IgD-negative memory B cell (primary cell): Measurements from ENCODE around the gene SLIT3. TPM values are rescaled to one million over a fixed set of nuclear protein-coding genes. Genes with fewer than 3 reads are reported as not detected.

Experiments used
- H3K27ac Mint-ChIP-seq, 3 donors: one replicate each; pipeline ENCODE4 v1.8.0; 2020 to 2022; ENCODE audit warnings: mild to moderate bottlenecking in 3 of 3, mixed read lengths in 3 of 3, moderate library complexity in 1 of 3
- H3K27me3 Mint-ChIP-seq: one replicate; pipeline ENCODE4 v1.8.0; 2021; ENCODE audit warnings: mixed read lengths
- H3K36me3 Mint-ChIP-seq: one replicate; pipeline ENCODE4 v1.8.0; 2020; ENCODE audit warnings: mild to moderate bottlenecking, mixed read lengths
- H3K4me1 Mint-ChIP-seq, 3 donors: one replicate each; pipeline ENCODE4 v1.8.0; 2020 to 2022; ENCODE audit warnings: mixed read lengths in 3 of 3, mild to moderate bottlenecking in 1 of 3
- H3K4me3 Mint-ChIP-seq, 4 donors: one replicate each; pipeline ENCODE4 v1.8.0; 2020 to 2022; ENCODE audit warnings: mild to moderate bottlenecking in 4 of 4, mixed read lengths in 4 of 4, moderate library complexity in 3 of 4
- H3K9me3 Mint-ChIP-seq, 3 donors: one replicate each; pipeline ENCODE4 v1.8.0; 2020 to 2021; ENCODE audit warnings: mixed read lengths in 3 of 3, mild to moderate bottlenecking in 1 of 3
- polyA plus RNA-seq: library from polyadenylated mRNA; unstranded; fragments of 300-500 nt; fragmentation: Illumina TruSeq; gene quantifications from one replicate; pipeline ENCODE4 v1.2.3, GENCODE V29; 2021

SLIT3 gene
- polyA plus RNA-seq, 1 donor from 2014 or later = not detected

- no peaks in the 10 kb centered on the region for H3K9me3 Mint-ChIP-seq
- peaks cover 2% of the 10 kb centered on the region for H3K36me3 Mint-ChIP-seq
- peak overlapping the region in 1 of 4 donors; percentile 54 for H3K4me3 Mint-ChIP-seq
- peaks cover 2% of the 10 kb centered on the region for H3K27me3 Mint-ChIP-seq
- peaks cover 0 to 3% (median 0%) of the 10 kb centered on the region in 3 donors for H3K4me1 Mint-ChIP-seq
- no peak overlapping the region for H3K27ac Mint-ChIP-seq
Observed at GRCh38 chr5:168947212-168947868, 353.6 kb downstream of the SLIT3 start.

- Mint-ChIP-seq H3K4me1 (peaks cover 0 to 3% (median 0%) of the 10 kb centered on the region in 3 donors), H3K36me3 (no peaks in the 10 kb centered on the region), H3K27ac (no peak overlapping the region), H3K27me3 (peaks cover 2% of the 10 kb centered on the region), H3K9me3 (no peaks in the 10 kb centered on the region), H3K4me3 (no peak overlapping the region)
Observed at GRCh38 chr5:168946363-168946762, 354.6 kb downstream of the SLIT3 start.

- H3K4me3 Mint-ChIP-seq = no peak overlapping the region
- peaks cover 0 to 3% (median 0%) of the 10 kb centered on the region in 3 donors for H3K4me1 Mint-ChIP-seq
- H3K27me3 Mint-ChIP-seq = peaks cover 3% of the 10 kb centered on the region
- no peaks in the 10 kb centered on the region for H3K36me3 Mint-ChIP-seq
- H3K27ac Mint-ChIP-seq = no peak overlapping the region
- H3K9me3 Mint-ChIP-seq = no peaks in the 10 kb centered on the region
Observed at GRCh38 chr5:168944004-168944403, 356.9 kb downstream of the SLIT3 start.

- Mint-ChIP-seq H3K4me1 (peaks cover 0 to 3% (median 0%) of the 10 kb centered on the region in 3 donors), H3K27ac (no peak overlapping the region), H3K36me3 (no peaks in the 10 kb centered on the region), H3K9me3 (no peaks in the 10 kb centered on the region), H3K4me3 (no peak overlapping the region), H3K27me3 (peaks cover 3% of the 10 kb centered on the region)
Observed at GRCh38 chr5:168943091-168943884, 357.7 kb downstream of the SLIT3 start.

DNA sequence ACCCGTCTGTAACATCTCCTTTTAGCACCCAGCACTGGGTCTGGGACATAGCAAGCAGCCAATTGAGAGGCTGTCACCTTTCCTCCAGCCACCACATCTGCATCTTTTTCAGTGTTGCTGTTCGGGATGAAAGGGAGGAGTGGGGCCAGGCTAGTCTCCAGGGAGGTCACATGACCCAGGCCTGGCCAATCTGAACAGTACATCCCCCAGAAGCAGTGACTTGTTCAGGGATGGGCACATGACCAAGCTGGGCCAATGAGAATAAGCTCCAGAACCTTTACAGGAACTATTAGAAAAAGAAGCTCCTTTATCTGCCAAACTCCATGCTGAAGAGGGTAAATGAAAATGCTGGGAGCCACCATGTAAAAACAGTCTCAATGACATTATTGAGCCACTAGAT, 359.0 kb downstream of the SLIT3 start:
- peaks cover 0 to under 1% (median 0%) of the 10 kb centered on the region in 3 donors for H3K4me1 Mint-ChIP-seq
- H3K27ac Mint-ChIP-seq = no peak overlapping the region
- H3K27me3 Mint-ChIP-seq = peaks cover 1% of the 10 kb centered on the region
- H3K36me3 Mint-ChIP-seq = no peaks in the 10 kb centered on the region
- no peak overlapping the region for H3K4me3 Mint-ChIP-seq
- H3K9me3 Mint-ChIP-seq = no peaks in the 10 kb centered on the region

DNA sequence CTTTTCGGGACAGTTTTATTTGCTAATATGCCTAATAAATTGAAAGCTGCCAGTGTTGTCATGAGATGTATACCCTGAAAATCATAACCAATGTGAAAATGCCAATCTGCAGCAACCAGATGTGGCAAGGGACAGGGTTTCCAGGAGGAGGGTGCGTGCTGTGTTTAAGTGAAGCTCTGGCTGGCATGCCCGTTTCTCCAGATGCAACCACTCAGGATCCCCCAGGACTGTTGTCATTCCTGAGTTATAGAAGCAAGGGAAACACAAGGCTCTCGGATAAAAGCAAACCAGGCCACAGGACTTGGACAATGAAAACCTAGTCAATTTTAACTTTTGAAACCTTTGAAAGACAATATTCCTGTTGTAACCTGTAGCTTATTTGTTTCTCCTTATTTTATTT, 360.2 kb downstream of the SLIT3 start:
- no peaks in the 10 kb centered on the region for H3K4me1 Mint-ChIP-seq
- H3K27me3 Mint-ChIP-seq = peaks cover 1% of the 10 kb centered on the region
- H3K36me3 Mint-ChIP-seq = no peaks in the 10 kb centered on the region
- no peak overlapping the region for H3K4me3 Mint-ChIP-seq
- H3K9me3 Mint-ChIP-seq = no peaks in the 10 kb centered on the region
- H3K27ac Mint-ChIP-seq = no peak overlapping the region

DNA sequence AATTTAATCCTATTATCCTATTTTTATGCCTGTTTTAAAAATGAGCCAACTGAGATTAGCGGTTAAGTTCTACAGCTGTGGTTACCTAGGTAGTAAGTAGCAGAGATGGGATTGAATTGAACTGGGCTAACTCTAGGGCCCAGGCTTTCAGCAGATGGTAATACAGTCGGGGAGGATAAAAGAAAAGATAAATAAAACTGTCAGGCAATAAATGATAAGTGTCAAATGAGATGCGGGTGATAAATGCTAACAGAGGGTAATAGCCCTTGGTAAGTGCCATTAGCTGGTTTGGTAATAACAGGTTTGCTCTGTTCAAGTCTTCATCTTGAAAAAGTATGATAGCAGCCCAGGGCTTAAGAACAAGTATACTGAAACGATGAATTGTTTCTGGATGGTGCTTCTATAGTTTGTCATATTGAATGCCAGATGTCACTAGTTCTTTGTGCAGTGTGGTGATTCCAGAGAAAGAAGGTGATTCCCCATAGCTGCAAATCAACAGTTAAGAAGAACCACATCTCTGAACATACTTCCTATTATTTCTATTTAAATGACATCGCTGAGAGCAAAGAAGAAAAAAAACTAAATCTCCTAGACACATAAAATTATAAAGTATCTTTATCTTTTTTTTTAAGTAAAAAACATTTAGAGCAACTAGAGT, 360.9 kb downstream of the SLIT3 start:
- Mint-ChIP-seq H3K36me3 (no peaks in the 10 kb centered on the region), H3K27ac (no peak overlapping the region), H3K27me3 (peaks cover 1% of the 10 kb centered on the region), H3K4me3 (no peak overlapping the region), H3K4me1 (no peaks in the 10 kb centered on the region), H3K9me3 (no peaks in the 10 kb centered on the region)

DNA sequence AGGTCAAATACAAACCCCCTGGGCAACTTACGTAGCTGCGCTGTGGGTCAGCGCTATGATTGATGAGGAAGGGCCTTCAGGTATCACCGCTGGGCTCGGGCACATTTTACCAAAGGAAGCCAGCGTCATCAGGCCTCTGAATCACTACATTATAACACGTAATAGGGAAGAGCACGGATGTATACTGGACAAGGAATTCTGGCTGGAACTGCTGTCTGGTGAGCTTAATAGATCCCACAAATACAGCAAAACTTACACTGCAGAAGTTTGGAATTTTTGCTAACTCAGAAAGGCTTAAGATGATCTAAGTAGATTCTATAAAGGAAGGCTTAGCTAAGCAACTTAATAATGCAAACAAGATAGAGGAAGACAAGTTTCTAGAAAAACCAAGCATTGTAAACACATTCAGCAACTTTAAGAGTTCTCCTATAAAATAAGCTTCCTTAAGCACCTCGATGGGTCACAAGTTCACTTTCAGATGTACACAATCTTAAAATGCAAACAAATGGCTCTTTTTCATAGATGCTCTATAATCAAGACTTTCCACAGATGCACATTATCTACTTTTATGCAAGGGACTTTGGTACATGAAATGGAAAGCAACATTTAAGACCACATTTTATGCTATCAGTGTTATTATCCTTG, 361.7 kb downstream of the SLIT3 start:
- Mint-ChIP-seq H3K27me3 (peaks cover 1% of the 10 kb centered on the region), H3K9me3 (no peaks in the 10 kb centered on the region), H3K27ac (no peak overlapping the region), H3K36me3 (no peaks in the 10 kb centered on the region), H3K4me1 (no peaks in the 10 kb centered on the region), H3K4me3 (no peak overlapping the region)

- no peak overlapping the region for H3K27ac Mint-ChIP-seq
- peaks cover 1% of the 10 kb centered on the region for H3K27me3 Mint-ChIP-seq
- no peaks in the 10 kb centered on the region for H3K4me1 Mint-ChIP-seq
- H3K4me3 Mint-ChIP-seq = no peak overlapping the region
- H3K36me3 Mint-ChIP-seq = no peaks in the 10 kb centered on the region
- H3K9me3 Mint-ChIP-seq = no peaks in the 10 kb centered on the region
Observed at GRCh38 chr5:168936511-168936910, 364.4 kb downstream of the SLIT3 start.

DNA sequence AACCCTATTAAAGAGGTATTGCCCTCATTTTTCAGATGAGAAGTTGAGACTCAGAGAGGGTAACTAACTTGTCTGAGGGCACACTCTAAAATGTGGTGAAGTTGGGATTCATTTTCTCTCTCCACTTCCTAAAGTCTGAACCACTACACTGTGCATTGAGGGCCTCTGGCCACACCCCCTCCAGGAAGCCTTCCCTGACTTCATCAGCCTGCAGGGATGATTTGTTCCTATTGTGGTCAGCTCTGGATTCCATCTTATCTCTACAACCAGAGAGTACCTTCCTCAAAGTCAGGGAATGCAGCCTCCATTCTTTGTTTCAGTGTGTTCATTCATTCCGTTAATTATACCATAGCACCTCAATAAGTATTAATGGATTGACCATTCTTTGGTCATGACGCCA, 365.8 kb downstream of the SLIT3 start:
- Mint-ChIP-seq H3K27ac (no peak overlapping the region), H3K36me3 (no peaks in the 10 kb centered on the region), H3K9me3 (no peaks in the 10 kb centered on the region), H3K4me3 (no peak overlapping the region), H3K27me3 (peaks cover 1% of the 10 kb centered on the region), H3K4me1 (no peaks in the 10 kb centered on the region)

DNA sequence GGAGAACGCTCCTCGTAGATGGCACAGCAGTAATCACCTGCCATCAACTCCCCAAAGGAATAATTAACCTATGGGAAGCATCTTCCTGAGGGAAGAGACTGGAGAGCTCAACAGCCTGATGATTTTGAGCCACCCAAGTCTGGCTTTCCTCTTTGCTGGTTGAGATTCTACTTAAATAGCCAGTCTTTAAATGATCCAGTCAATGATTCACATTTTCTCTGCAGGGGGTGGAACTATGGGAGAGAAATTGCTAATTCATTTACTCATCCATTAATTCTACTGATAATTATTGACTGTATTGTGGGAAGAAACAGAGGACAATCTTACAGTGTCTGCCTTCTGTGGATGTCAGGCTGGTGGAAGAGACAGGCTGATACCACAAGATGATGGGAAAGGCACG, 366.8 kb downstream of the SLIT3 start:
- Mint-ChIP-seq H3K36me3 (no peaks in the 10 kb centered on the region), H3K27ac (peak overlapping the region in 1 of 3 donors; percentile 50), H3K4me3 (no peak overlapping the region), H3K9me3 (no peaks in the 10 kb centered on the region), H3K27me3 (peaks cover 1% of the 10 kb centered on the region), H3K4me1 (no peaks in the 10 kb centered on the region)

DNA sequence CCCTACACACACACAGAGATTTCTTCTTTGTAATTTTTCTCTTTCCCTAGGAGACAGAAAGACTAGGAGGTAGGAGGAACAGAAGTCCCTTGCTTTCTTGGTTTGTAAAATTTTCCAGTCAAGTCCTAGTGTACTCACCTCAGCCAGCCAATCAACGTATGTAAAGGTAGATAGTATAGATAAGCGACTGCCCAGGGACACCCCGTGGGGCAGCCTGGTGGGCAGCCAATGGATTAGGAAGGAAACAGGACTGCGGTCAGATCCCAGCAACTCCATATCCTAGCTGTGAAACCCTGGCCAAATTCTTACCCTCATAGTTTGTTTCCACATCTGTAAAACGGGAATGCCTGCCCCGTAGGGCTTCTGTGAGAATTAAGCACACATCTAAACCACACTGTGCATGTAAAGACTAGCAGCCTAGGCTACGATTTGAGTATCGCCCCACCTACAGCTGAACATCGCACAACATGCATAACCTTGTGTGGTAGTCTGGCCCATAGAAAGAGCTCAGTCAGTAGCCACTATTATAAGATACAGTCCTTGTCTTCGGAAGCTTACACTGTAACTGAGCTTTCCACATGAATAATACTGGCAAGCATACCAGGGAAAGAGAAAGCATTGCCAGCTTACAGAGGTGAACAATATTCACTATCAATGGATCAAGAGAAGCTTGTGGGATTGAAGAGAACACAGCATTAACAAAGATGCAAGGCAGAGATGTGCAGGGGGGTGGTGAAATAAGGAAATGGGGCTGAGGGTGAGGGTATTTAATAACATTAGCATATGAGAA, 368.3 kb downstream of the SLIT3 start:
- H3K9me3 Mint-ChIP-seq = no peaks in the 10 kb centered on the region
- no peaks in the 10 kb centered on the region for H3K4me1 Mint-ChIP-seq
- H3K27me3 Mint-ChIP-seq = peaks cover 1% of the 10 kb centered on the region
- no peak overlapping the region for H3K27ac Mint-ChIP-seq
- H3K36me3 Mint-ChIP-seq = no peaks in the 10 kb centered on the region
- no peak overlapping the region for H3K4me3 Mint-ChIP-seq

DNA sequence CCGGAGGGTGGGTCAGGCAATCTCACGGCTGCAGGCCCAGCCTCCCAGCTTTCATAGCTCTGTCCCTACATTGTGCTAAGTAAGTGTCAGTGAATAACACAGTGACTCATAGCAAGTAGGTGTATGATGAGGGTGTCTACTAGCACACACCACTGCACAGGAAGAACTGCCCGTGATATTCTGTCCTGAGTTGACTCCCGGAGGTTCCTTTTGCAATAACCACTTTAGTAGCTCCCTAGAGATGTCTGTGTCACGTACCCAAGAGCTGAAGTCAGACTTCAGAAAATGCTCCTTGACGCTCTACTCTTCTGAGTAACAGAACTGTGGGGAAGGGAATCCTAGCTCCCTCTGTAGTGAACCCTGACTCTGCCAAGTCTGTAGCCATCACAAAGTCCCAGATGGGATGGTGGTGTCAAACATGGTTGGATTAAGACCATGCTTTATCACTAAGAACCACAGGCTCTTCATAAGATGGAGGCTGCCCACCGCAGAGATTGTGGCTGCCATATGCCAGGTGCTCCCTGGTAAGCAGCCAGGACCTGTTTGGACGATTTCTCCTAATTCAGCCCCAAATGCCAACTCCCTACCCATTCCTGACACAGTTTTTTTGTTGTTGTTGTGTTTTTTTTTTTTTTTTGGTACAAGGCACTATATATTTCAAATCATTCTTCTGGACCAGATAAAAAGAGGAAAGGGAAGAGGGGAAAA, 369.1 kb downstream of the SLIT3 start:
- no peaks in the 10 kb centered on the region for H3K36me3 Mint-ChIP-seq
- H3K27ac Mint-ChIP-seq = no peak overlapping the region
- H3K4me3 Mint-ChIP-seq = no peak overlapping the region
- peaks cover 1% of the 10 kb centered on the region for H3K27me3 Mint-ChIP-seq
- no peaks in the 10 kb centered on the region for H3K4me1 Mint-ChIP-seq
- no peaks in the 10 kb centered on the region for H3K9me3 Mint-ChIP-seq

DNA sequence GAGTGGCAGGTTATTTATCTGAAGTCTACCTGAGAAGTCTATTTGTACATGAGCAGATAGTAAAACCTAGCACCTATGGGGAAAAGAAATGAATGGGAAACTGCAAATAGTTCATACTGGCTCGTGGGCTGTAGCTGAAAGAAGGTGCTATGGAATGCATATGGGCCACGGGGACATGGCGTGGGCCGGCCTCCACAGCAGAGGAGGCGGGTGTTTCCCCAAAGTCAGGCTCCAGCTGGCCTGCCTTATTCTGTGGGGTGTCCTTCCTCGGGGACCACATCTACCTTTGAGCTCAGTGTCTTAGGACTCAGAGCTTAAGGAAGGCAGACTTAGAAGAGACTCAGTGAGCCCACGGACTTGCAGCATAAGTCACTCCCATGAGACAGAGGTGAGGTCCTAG, 371.3 kb downstream of the SLIT3 start:
- H3K27me3 Mint-ChIP-seq = peaks cover 1% of the 10 kb centered on the region
- H3K36me3 Mint-ChIP-seq = no peaks in the 10 kb centered on the region
- H3K27ac Mint-ChIP-seq = no peak overlapping the region
- no peaks in the 10 kb centered on the region for H3K4me1 Mint-ChIP-seq
- no peak overlapping the region for H3K4me3 Mint-ChIP-seq
- H3K9me3 Mint-ChIP-seq = no peaks in the 10 kb centered on the region
